Thyroid gland (tissue), 4 donors: Measurements from ENCODE around the gene CD244.

ENCODE experiments used
- POLR2A ChIP-seq, 2 donors: fragments of 450-650 bp; IDR thresholded peaks; one replicate each; pipeline ENCODE4 v1.6.1; 2017; ENCODE audit warnings: antibody characterized with exemption in 2 of 2, mild to moderate bottlenecking in 2 of 2, moderate library complexity in 1 of 2
- TF ChIP-seq, protein P1 (sequence below), 6 experiments: fragments of 200-600 bp in 3 of 6; fragments of 450-650 bp in 3 of 6; sonication (generic) in 3 of 6; IDR thresholded peaks; one replicate each; pipeline ENCODE4 v1.5.1; 2016 to 2019; ENCODE audit warnings: antibody characterized with exemption in 6 of 6, mild to moderate bottlenecking in 2 of 6, inconsistent platforms in 1 of 6, moderate library complexity in 1 of 6

DNA sequence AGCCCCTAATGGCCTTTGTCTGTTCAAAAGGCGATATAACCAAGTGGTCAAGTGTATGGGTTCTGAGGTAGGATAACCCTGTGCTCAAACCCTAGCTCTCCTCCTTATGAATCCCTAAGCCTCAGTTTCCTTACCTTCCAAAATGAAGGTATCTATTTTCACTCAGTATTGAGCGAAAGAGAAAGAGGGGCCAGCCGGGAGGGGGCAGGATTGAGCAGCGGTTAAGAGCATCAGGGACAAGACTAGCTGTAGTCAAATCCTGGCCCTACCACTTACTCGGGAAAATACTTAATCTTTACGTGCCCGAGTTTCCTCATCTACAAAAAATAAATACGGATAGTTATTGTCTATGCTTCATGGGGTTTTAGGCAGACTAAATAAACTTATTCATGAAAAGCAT lies 41.1 kb downstream of the CD244 start:
- TF ChIP-seq, protein P1, sequence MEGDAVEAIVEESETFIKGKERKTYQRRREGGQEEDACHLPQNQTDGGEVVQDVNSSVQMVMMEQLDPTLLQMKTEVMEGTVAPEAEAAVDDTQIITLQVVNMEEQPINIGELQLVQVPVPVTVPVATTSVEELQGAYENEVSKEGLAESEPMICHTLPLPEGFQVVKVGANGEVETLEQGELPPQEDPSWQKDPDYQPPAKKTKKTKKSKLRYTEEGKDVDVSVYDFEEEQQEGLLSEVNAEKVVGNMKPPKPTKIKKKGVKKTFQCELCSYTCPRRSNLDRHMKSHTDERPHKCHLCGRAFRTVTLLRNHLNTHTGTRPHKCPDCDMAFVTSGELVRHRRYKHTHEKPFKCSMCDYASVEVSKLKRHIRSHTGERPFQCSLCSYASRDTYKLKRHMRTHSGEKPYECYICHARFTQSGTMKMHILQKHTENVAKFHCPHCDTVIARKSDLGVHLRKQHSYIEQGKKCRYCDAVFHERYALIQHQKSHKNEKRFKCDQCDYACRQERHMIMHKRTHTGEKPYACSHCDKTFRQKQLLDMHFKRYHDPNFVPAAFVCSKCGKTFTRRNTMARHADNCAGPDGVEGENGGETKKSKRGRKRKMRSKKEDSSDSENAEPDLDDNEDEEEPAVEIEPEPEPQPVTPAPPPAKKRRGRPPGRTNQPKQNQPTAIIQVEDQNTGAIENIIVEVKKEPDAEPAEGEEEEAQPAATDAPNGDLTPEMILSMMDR (IDR thresholded peaks at IDR 0.05), result no peak
- no peak for TF ChIP-seq POLR2A (IDR thresholded peaks at IDR 0.05)
